ENCODE data around the gene SRP9.
"Not testable (repeated sequence)": the region's sequence is repeated elsewhere in the genome, so short reads cannot be mapped to it uniquely, and the experiment has no call there.

Gene SRP9

DNA sequence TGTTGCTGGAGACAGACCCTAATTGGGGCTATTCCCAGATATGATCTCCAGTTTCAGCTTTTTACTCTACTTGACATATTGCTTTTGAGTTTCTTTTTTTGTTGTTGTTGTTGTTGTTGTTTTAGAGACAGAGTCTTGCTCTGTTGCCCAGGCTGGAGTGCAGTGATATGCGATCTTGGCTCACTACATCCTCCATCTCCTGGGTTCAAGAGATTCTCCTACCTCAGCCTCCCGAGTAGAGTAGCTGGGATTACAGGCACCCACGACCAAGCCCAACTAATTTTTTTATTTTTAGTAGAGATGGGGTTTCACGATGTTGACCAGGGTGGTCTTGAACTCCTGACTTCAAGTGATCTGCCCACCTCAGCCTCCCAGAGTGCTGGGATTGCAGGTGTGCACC, 1.3 kb upstream of the SRP9 start:
- H3K27me3 Mint-ChIP-seq: peaks cover 3% of the 10 kb centered on the region
- no peak overlapping the region for H3K4me3 Mint-ChIP-seq
- intact Hi-C loops (cut with micrococcal nuclease): loop anchor here (5.0 to 10.0 kb wide), 5 partner anchors 36 to 629 kb away; partner anchors contain the start of genes EPHX1, LEFTY1, PARP1 and TMEM63A
- no peaks in the 10 kb centered on the region for H3K9me3 Mint-ChIP-seq
- peaks cover 29% of the 10 kb centered on the region for H3K4me1 Mint-ChIP-seq (ENCODE audit: low read depth)
- peaks cover 16% of the 10 kb centered on the region for H3K36me3 Mint-ChIP-seq (ENCODE audit: low read depth)
- no peak overlapping the region for H3K27ac Mint-ChIP-seq

DNA sequence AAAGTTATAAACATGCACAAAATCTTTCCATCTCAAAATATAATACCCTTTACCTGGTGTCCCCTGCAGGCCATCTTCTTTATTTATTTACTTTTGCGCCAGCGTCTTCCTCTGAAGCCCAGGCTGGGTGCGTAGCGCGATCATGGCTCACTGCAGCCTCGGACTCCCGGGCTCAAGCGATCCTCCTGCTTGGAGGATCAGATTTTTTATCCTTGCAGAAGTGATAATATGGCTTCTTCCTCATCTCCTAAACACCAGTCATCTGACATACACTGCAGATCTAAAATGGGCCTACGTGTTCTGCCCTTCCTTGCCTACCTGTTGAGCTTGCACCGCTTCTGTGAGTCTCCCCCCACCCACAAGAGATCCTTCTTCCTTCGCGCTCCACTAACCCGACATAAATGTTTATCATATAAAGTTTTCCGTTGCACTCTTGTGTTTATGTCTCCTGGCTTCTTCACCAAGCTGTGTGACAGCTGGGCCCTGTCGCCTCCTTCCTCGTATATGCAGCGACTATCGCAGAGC, 506 bp upstream of the SRP9 start:
- peaks cover 23% of the 10 kb centered on the region for H3K36me3 Mint-ChIP-seq (ENCODE audit: low read depth)
- H3K27ac Mint-ChIP-seq: no peak overlapping the region
- peaks cover 33% of the 10 kb centered on the region for H3K4me1 Mint-ChIP-seq (ENCODE audit: low read depth)
- H3K27me3 Mint-ChIP-seq: peaks cover 3% of the 10 kb centered on the region
- H3K9me3 Mint-ChIP-seq: no peaks in the 10 kb centered on the region
- intact Hi-C loops (cut with micrococcal nuclease): loop anchor here (5.0 to 10.0 kb wide), 5 partner anchors 35 to 628 kb away; partner anchors contain the start of genes EPHX1, LEFTY1, PARP1 and TMEM63A
- H3K4me3 Mint-ChIP-seq: no peak overlapping the region

DNA sequence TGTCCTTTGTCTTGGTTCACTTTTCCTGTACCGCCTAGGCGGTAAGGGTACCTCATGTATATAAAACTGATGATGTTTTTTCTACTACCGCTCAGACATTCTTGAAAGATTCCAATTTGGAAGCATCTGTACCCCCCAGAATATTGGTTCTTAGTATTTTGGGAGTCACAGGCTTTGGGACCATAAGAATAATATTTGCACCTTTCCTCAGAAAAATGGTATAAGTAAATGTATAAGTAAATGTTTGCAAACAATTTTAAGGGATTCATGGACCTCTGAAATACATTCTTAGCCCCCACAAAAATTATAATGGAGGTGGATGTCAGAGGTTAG, 677 bp downstream of the SRP9 start:
- no peak overlapping the region for H3K4me3 Mint-ChIP-seq
- H3K27ac Mint-ChIP-seq: no peak overlapping the region
- peaks cover 32% of the 10 kb centered on the region for H3K36me3 Mint-ChIP-seq (ENCODE audit: low read depth)
- H3K4me1 Mint-ChIP-seq (ENCODE audit: low read depth): peaks cover 43% of the 10 kb centered on the region
- no peaks in the 10 kb centered on the region for H3K9me3 Mint-ChIP-seq
- intact Hi-C loops (cut with micrococcal nuclease): loop anchor here (5.0 to 10.0 kb wide), 5 partner anchors 34 to 626 kb away; partner anchors contain the start of genes EPHX1, LEFTY1, PARP1 and TMEM63A
- peaks cover 2% of the 10 kb centered on the region for H3K27me3 Mint-ChIP-seq

DNA sequence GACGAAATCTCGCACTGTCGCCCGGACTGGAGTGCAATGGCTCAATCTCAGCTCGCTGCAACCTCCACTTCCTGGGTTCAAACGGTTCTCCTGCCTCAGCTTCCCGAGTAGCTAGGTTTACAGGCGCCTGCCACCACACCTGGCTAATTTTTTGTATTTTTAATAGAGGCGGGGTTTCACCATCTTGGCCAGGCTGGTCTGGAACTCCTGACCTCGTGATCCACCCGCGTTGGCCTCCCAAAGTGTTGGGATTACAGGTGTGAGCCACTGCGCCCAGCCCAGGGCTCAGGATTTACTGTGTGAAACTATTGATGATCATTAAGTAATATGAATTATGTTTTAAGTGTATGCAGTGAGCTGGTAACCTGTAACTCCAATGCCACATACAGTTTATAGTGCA, 1.5 kb downstream of the SRP9 start:
- not testable (repeated sequence) for H3K4me3 Mint-ChIP-seq, H3K27ac Mint-ChIP-seq, H3K27me3 Mint-ChIP-seq, H3K9me3 Mint-ChIP-seq
- intact Hi-C loops (cut with micrococcal nuclease): loop anchor here (5.0 to 10.0 kb wide), 5 partner anchors 33 to 626 kb away; partner anchors contain the start of genes EPHX1, LEFTY1, PARP1 and TMEM63A
- H3K36me3 Mint-ChIP-seq (ENCODE audit: low read depth): peaks cover 40% of the 10 kb centered on the region
- H3K4me1 Mint-ChIP-seq (ENCODE audit: low read depth): peaks cover 50% of the 10 kb centered on the region

DNA sequence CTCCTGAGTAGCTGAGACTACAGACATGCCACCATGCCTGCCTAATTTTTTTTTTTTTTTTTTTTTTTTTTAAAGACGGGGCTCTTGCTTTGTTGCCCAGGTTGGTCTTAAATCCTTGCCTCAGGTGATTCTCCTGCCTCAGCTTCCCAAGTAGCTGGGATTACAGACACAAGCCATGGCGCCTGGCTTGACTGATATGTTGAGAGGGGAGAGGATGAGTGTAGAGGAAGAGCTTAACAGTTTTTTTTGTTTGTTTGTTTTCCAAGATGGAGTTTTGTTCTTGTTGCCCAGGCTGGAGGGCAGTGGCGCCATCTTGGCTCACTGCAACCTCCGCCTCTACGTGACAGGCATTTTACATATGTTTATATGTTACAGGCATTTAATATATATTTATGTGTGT, 2.5 kb downstream of the SRP9 start:
- H3K4me3 Mint-ChIP-seq: no peak overlapping the region
- intact Hi-C loops (cut with micrococcal nuclease): no loop called here
- no peak overlapping the region for H3K27ac Mint-ChIP-seq
- H3K9me3 Mint-ChIP-seq: no peaks in the 10 kb centered on the region
- no peaks in the 10 kb centered on the region for H3K27me3 Mint-ChIP-seq
- H3K4me1 Mint-ChIP-seq (ENCODE audit: low read depth): peaks cover 43% of the 10 kb centered on the region
- H3K36me3 Mint-ChIP-seq (ENCODE audit: low read depth): peaks cover 50% of the 10 kb centered on the region

DNA sequence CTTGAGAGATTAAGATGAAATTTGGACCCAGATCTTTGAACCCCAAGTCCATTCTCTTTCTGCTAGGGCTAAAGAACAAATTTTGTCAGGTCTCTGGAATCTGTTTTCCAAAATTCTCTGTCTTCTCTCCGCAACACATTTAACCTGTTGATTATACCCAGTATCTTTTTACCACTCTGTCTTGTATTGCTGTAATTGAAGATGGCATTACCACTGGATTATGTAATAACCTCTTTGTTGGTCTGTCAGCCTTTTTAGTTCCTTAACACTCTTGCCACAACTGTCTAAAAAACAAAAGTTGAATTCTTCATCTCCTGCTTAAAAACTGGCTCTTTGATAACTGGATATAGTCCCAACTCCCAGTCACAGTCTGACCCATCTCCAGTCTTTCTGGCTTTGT, 3.0 kb downstream of the SRP9 start:
- no peaks in the 10 kb centered on the region for H3K9me3 Mint-ChIP-seq
- peaks cover 43% of the 10 kb centered on the region for H3K4me1 Mint-ChIP-seq (ENCODE audit: low read depth)
- no peak overlapping the region for H3K4me3 Mint-ChIP-seq
- peaks cover 55% of the 10 kb centered on the region for H3K36me3 Mint-ChIP-seq (ENCODE audit: low read depth)
- no peaks in the 10 kb centered on the region for H3K27me3 Mint-ChIP-seq
- intact Hi-C loops (cut with micrococcal nuclease): no loop called here
- peak overlapping the region; percentile 62 for H3K27ac Mint-ChIP-seq

DNA sequence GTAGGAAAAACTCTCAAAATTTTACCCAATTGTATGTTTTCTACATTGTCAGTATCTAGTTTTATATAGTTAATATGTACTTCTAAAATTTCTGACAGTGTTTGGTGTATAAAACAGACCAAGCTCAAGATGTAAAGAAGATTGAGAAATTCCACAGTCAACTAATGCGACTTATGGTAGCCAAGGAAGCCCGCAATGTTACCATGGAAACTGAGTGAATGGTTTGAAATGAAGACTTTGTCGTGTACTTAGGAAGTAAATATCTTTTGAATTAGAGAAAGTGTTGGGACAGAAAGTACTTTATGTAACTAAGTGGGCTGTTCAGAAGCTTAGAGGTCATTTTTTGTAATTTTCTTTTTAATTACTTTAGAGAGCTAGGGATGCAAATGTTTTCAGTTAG, 11.5 kb downstream of the SRP9 start:
- H3K4me3 Mint-ChIP-seq; intact Hi-C loops (cut with micrococcal nuclease); H3K9me3 Mint-ChIP-seq; H3K27ac Mint-ChIP-seq; H3K4me1 Mint-ChIP-seq (ENCODE audit: low read depth); H3K27me3 Mint-ChIP-seq: not testable (repeated sequence)
- H3K36me3 Mint-ChIP-seq (ENCODE audit: low read depth): peaks cover 81% of the 10 kb centered on the region

DNA sequence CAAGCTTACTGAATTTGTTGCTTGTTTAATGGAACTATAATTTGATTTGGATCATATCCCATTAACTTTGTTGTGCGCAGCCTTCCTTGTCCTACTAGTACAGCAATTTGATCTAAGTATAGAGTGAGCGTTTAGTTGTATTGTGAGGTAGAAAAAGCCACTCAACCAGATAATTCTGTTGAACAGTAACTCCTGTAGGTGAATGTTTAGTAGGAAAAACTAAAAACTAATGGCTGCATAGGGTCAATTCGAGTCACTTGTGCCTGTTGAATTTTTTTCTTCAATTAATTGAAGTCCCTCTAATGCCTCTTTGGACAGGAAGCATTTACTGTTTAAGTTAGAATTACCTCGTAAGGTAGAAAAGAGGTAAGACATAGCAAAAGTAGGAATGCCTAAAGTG, 17.3 kb downstream of the SRP9 start:
- peaks cover 44% of the 10 kb centered on the region for H3K36me3 Mint-ChIP-seq (ENCODE audit: low read depth)
- H3K9me3 Mint-ChIP-seq: peaks cover 9% of the 10 kb centered on the region
- no peak overlapping the region for H3K4me3 Mint-ChIP-seq
- no peaks in the 10 kb centered on the region for H3K27me3 Mint-ChIP-seq
- intact Hi-C loops (cut with micrococcal nuclease): no loop called here
- H3K4me1 Mint-ChIP-seq (ENCODE audit: low read depth): no peaks in the 10 kb centered on the region
- H3K27ac Mint-ChIP-seq: no peak overlapping the region

DNA sequence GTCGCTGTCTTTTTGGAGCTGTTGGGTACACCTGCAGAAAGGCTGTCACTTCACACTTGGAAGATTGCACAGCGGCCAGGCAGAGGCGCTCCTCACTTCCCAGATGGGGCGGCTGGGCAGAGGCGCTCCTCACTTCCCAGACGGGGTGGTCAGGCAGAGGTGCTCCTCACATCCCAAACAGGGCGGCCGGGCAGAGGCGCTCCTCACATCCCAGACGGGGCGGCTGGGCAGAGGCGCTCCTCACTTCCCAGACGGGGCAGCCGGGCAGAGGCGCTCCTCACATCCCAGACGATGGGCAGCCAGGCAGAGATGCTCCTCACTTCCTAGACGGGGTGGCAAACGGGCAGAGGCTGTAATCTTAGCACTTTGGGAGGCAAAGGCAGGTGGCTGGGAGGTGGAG, 18.5 kb downstream of the SRP9 start:
- H3K27ac Mint-ChIP-seq; H3K4me1 Mint-ChIP-seq (ENCODE audit: low read depth); intact Hi-C loops (cut with micrococcal nuclease); H3K27me3 Mint-ChIP-seq; H3K9me3 Mint-ChIP-seq; H3K4me3 Mint-ChIP-seq: not testable (repeated sequence)
- peaks cover 35% of the 10 kb centered on the region for H3K36me3 Mint-ChIP-seq (ENCODE audit: low read depth)

DNA sequence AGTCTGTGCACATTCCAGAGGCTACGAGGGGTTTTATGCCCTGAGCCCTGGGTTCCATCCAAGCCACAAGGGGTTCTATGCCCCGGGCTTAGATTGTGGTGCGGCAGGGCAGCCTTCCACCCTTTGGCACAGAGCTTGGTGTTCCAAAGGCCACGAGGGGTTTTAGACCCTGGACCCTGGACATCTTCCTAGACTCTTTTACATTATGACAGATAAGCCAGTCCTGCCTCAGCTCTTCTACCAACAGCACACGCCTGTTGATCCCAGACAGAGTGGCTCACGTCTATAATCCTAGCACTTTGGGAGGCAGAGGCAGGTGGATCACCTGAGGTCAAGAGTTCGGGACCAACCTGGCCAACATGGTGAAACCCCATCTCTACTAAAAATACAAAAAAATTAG, 23.5 kb downstream of the SRP9 start:
- H3K27ac Mint-ChIP-seq; H3K4me3 Mint-ChIP-seq; intact Hi-C loops (cut with micrococcal nuclease); H3K27me3 Mint-ChIP-seq; H3K36me3 Mint-ChIP-seq (ENCODE audit: low read depth); H3K9me3 Mint-ChIP-seq: not testable (repeated sequence)
- H3K4me1 Mint-ChIP-seq (ENCODE audit: low read depth): peaks cover 10% of the 10 kb centered on the region

DNA sequence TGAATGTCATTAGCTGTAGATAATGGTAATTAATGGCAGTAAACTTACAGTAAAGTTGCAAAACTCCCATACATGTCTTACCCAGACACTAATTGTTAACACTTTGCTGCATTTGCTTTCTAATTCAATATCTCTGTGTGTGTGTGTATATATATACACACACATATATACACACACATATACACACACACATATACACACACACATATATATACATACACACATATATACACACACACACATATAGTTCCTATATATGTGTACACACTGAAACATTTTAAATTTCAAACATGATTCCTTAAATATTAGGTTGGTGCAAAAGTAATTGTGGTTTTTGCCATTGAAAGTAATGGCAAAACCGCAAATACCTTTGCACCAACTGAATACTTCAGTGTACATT, 28.6 kb downstream of the SRP9 start:
- H3K4me1 Mint-ChIP-seq (ENCODE audit: low read depth): peaks cover 26% of the 10 kb centered on the region
- H3K27me3 Mint-ChIP-seq: peaks cover 13% of the 10 kb centered on the region
- intact Hi-C loops (cut with micrococcal nuclease): no loop called here
- no peaks in the 10 kb centered on the region for H3K9me3 Mint-ChIP-seq
- H3K4me3 Mint-ChIP-seq: no peak overlapping the region
- peaks cover 10% of the 10 kb centered on the region for H3K36me3 Mint-ChIP-seq (ENCODE audit: low read depth)
- H3K27ac Mint-ChIP-seq: peak overlapping the region; percentile 69

DNA sequence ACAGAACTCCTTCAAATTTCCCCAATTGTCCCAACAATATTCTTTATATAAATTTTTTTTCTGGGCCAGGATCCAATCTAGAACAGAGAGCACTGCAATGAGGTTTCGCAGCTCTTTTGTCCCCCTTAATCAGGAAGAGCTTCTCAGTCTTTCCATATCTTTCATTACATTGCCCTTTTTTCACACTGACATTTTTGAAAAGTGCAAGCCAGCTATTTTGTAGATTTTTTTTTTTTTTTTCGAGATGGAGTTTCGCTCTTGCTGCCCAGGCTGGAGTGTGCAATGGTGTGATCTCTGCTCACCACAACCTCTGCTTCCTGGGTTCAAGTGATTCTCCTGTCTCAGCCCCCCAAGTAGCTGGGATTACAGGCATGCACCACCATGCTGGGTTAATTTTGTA, 29.1 kb downstream of the SRP9 start:
- H3K27ac Mint-ChIP-seq; H3K9me3 Mint-ChIP-seq; intact Hi-C loops (cut with micrococcal nuclease); H3K4me3 Mint-ChIP-seq; H3K36me3 Mint-ChIP-seq (ENCODE audit: low read depth): not testable (repeated sequence)
- peaks cover 15% of the 10 kb centered on the region for H3K27me3 Mint-ChIP-seq
- H3K4me1 Mint-ChIP-seq (ENCODE audit: low read depth): peaks cover 31% of the 10 kb centered on the region

DNA sequence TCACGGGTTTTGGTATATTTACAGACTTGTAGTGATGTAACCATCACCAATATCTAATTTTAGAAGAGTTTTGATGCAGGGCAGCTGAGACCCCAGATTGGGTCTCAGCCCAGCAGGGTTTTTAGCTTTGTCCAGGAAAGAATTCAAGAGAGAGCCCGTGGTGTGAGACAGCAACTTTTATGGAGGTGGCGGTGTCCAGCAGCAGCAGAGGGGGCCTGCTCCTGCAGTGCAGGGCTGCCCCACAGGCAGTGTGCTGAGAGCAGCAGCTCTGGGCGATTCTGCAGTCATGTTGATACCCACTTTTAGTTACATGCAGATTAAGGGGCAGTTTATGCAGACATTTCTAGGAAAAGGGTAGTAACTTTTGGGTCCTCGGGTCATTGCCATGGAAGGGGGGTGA, 30.5 kb downstream of the SRP9 start:
- Mint-ChIP-seq H3K27me3 (peaks cover 15% of the 10 kb centered on the region), H3K4me1 (ENCODE audit: low read depth) (peaks cover 45% of the 10 kb centered on the region), H3K4me3 (no peak overlapping the region), H3K27ac (no peak overlapping the region), H3K9me3 (no peaks in the 10 kb centered on the region), H3K36me3 (ENCODE audit: low read depth) (peaks cover 10% of the 10 kb centered on the region)
- intact Hi-C loops (cut with micrococcal nuclease): no loop called here

DNA sequence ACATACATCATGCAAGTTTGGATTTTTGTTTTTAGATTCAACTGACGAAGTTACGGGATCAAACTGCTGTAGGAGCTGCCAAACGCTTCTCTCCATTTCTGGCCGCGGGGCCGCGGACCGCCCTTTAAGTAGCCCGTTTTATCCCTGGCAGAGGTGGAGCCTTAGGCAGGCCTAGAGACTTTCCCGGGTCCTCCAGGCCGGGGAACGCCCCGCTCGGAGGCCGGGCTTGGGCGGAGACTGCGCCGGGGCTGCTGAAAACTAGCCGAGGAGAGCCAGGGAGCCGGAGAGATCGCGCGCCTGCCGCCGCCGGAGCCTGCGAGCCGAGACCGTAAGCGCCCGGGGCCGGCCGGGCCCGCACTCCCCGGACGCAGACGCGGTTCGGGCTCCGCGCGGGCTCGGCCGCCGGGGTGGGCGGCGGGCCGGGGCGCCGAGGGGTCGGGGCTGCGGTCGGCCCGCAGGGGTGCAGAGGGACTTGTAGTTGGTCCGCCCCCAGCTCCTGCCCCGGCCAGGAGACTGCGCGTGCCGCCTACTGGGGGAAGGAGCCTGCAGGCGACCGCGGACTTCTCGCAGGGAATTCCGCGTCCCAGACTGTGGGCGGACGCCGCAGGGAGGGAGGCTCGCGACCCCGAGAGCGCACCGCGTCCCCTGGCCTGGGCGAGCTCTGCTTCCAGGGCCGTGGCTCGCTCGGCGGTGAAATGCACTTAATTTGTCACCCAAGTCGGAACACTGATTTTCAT, 32.4 kb downstream of the SRP9 start, which contains the start of gene EPHX1:
EPHX1 (plus strand) TSS at position 283 of the 737 bp plus-strand sequence. CDS start 18,606 bp downstream, outside the sequence.
- peak within 1 kb of the TSS; percentile 82 for H3K27ac Mint-ChIP-seq
- intact Hi-C loops (cut with micrococcal nuclease): loop anchor here (5.0 kb wide), 1 partner anchor 33 kb away; the partner anchor contains the start of gene SRP9

More for the DNA sequence above, 32.4 kb downstream of the SRP9 start, which contains the start of gene EPHX1:
- peak within 1 kb of the TSS; percentile 90 for H3K4me3 Mint-ChIP-seq
- H3K36me3 Mint-ChIP-seq (ENCODE audit: low read depth): peaks cover 10% of the 10 kb centered on the region
- H3K27me3 Mint-ChIP-seq: peaks cover 15% of the 10 kb centered on the region
- H3K4me1 Mint-ChIP-seq (ENCODE audit: low read depth): peaks cover 60% of the 10 kb centered on the region
- H3K9me3 Mint-ChIP-seq: no peaks in the 10 kb centered on the region

Data from dendritic cell treated with granulocyte-macrophage colony-stimulating factor and Interleukin-4, amounts not matched to agents 40 ng/mL and 50 ng/mL, for 4 days (primary cell).